Activated CD8-positive, alpha-beta memory T cell treated with anti-CD3 and anti-CD28 coated beads, Interleukin-2, amount 50 U/mL, for 24 hours (primary cell): ENCODE measurements around the gene RNF144A.

Source experiments
- DNase-seq: peaks from one replicate; pipeline ENCODE4 v3.0.0-alpha.2; 2020; ENCODE audit errors: extremely low read depth

RNF144A gene

GRCh38 chr2:7007846-7008741 lies 90.9 kb downstream of the RNF144A start:
- no peak for DNase-seq

- no peak for DNase-seq
Observed at GRCh38 chr2:7009207-7009911, 92.1 kb downstream of the RNF144A start.

- no peak for DNase-seq
Observed at GRCh38 chr2:7010391-7011054, 93.3 kb downstream of the RNF144A start.

DNA sequence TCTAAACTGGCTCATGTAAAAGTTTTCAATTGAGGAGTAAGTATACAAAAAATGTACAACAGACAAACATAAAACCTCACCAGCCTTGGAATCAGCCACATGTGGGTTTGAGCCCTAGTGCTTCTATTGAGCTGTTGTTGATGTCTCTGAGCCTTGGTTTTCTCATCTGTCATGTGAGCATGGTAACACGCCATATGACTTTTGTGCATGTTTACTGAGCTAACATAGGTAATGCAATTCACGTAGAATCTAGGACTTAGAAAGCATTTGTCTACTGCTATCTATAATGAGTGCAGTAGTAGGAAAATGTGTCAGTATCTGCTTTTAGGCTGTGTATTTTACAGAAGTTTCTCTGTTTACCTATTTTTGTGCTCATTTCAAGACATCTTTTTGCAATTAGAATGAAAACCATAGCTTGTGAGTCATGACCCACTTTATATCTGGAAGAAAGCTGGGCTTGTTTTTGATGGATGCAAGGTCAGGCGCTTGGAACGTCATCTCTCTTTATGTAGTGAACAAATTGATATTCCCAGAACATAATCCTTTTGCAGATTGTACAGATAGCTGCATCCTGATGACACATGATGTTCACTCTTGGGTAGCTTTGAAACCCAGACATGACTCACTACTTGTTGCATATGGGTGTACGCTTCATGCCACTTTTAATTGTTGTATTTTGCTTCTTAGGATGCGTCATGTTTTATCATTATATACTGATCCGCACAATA lies 94.3 kb downstream of the RNF144A start:
- DNase-seq: no peak

- DNase-seq: no peak
Observed at GRCh38 chr2:7012141-7012764, 95.0 kb downstream of the RNF144A start.

DNA sequence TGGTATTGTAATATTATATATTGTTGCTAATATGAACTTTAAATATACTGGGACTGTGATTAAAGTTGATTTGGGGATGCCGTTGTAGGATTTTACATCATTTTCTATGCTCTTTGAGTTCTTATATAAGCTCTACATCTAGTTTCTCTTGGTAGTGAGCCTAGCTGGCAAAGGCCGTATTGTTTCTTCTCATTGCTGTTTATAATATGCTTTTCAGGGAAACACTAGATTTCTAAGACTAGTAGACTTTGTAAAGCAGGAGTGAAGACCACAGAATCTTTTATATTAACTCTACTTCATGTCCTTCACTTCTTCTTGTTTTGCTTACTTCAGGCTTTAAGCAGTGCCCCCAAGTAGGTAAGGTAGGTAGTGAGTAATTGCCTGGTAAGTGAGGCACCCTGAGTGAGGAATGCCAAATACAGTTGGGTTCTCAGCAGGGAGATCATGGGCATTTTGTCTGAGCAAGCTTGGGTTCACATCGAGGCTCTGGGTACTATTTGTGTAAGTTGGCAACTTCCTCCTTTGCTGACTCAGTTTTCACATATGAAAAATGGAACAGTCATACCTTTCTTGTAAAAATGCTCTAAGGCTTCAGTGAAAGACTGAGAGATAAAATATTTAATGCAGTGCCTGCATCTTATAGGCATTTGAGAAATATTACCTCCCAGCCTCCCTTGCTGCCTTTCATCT lies 96.4 kb downstream of the RNF144A start:
- DNase-seq: no peak

GRCh38 chr2:7014174-7014640 lies 97.0 kb downstream of the RNF144A start:
- no peak for DNase-seq

DNA sequence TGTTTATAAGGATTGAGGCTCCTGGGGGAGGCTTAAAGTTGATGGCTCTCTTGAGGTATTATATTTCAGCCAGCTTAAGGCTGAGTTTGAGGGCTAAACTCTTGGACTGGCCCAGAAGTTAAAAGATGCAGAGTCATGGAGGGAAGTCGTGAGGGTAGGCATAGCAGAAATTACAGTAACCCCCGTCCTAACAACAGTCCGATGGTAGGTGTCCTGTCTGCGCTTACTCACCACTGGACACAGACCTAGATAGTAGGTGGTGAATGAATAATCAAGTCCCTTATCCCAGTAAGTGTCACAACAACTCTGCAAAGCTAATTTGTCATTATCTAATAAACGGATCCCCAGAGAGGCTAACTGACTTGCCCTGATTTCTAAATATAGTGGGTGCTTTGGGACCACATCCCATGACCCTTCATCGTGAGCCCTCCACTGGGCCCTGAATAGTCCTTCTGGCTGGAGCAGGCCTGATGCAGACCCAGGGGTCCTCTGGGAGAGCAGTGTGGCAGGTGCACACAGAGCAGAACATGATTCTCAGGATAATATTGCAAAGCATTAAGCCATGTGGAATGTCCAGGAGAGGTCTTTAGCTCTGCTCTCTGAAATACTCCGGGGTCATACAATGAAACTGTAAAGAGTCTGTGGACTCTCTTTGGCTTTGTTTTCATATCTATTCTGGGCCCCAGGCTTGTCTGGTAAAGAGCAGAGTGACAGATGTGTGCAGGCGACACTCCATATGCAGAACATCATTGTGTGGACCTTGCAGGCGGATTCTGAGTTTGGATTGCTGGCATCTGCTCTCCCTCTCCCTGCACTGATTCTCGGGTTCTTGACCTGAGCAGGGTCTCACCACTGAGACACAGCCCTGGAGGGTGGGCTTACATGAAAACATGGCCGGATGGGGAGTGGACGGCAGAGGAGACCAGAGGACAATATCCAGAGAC lies 98.1 kb downstream of the RNF144A start:
- DNase-seq: no peak

DNA sequence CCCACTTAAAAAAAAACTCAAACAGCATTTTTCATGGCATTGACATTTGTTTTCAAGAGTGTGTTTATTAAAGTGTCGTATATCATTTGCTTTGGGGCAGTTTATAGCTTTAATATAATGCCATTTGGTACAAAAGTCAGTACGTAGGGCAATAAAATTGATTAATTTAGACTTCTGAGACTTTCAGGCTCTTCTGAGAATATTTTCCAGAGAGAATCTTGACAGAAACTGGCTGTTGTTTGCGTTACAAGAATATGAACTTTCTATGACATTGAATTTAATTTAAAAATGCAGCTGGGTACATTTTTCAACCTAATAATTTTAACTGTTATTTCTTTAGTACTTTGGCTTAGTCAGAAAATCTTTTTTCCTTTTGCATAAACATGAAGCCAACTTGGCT lies 98.9 kb downstream of the RNF144A start:
- no peak for DNase-seq

GRCh38 chr2:7016601-7017211 lies 99.5 kb downstream of the RNF144A start:
- no peak for DNase-seq

DNA sequence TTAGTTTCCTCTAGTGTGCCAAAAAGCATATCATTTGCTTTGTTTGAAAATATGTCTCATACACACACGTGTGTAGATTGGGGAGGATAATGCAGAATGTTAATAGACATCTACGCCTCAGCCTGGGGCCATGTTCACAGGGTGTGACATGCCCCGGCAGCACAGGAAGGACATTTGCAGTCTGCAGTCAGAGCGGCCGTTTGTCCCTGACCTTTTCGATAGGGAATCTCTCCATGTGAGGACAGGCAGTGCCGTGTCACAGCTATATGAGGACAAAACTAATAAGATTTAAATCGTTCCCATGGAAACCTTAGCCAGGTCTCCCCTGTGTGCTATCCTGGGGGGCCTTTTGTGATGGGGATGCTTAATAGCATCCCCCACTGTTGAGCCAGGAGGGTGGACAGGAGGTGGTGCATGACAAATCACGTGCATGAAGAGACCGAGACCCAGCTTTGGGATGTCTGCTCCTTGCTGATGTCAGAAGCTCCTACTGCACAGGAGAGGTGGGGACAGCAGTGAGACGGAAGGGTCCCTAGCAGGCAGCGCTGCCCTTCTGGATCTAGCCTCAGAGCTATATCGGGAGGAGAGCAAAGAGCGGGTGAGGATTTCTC lies 100.6 kb downstream of the RNF144A start:
- DNase-seq: no peak

- DNase-seq: no peak
Observed at GRCh38 chr2:7018282-7018701, 101.1 kb downstream of the RNF144A start.

DNA sequence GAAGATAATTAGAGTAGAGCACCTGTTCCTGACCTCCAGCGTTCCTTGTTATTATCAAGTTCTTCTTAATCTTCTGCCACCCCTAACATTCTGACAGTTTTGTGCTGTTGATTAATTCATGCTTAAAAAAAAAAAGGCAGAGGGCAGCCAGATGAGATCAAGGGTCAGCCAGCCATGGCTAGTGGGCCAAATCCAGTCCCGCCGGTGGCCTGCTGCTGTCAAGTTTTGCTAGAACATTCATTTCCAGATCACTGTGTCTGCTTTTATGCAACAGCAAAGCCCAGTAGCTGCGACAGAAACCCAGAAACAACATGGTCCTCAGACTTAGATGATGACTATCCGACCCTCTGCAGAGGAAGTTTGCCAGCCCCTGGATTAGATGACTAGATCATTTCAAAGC lies 101.6 kb downstream of the RNF144A start:
- no peak for DNase-seq

DNA sequence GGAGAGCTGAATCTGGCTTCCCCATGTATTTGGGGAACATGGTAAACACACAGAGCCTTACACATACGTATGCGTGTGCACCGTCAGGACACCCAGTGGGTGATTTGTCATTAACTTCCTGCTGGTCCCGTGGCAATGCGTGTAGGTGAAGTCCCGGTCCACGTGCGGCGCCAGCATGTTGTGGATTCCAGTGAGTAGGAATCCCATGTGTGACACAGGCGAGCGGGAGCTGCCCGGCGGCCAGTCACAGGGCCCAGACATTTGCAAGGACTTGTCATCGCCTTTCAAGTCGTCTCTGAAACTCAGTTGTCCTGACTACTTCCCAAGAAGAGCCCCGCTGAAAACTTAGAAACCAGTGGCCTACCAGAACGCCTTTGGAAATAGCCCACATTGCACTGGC lies 102.0 kb downstream of the RNF144A start:
- no peak for DNase-seq

DNA sequence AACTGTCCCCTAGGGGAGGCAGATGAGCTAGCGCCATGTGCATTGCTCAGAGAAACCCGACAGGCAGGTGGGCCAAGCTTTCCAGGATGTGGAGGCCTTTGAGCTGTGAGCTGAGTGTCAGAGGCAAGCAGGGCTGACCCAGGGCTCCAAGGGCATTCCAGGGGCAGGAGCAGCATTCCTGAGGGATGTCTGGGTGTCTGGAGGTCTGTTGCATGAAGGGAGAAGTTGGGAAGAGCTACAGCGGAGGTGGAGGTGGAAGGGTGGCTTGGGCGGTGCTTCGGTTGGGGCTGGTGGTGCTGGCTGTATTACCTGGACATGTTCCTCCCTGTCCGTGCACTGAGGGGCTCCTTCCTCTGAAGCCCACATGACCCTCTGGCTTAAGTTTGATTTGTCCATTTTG lies 102.8 kb downstream of the RNF144A start:
- DNase-seq: no peak

GRCh38 chr2:7020468-7020867 lies 103.3 kb downstream of the RNF144A start:
- no peak for DNase-seq

DNA sequence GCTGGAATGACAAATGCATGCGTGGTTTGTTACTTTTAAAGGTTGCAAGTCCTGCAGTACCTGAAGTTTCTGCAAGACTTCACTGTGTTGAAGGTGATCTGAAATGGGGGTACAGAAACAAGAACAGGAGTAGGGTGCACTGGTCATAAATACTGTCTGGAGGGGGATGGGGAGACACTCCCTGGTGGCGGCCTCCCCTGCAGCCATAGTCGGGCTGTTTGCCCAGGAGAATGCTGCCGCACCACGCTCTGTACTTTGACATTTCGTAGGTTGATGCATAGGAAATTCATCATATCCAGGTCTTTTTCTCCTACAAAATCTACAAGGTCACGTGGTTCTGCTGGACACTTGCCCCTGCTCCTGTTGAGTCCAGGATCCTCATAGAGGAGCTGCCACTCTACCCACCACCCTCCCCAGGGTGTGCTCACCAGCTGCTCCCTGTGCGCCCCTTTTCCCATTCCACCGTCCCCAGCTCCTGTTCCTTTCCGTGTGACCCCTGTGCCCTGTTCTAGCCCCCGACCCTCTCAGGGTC lies 103.8 kb downstream of the RNF144A start:
- DNase-seq: no peak
